Measurements from ENCODE around the gene IGSF6. TPM values are rescaled to one million over a fixed set of nuclear protein-coding genes. Genes with fewer than 3 reads are reported as not detected.

The IGSF6 gene
- total and polyA plus RNA-seq, 2 donors (not counting 1 experiment from before 2014, with no cell fraction given), result 0.33 to 1.3 TPM

DNA sequence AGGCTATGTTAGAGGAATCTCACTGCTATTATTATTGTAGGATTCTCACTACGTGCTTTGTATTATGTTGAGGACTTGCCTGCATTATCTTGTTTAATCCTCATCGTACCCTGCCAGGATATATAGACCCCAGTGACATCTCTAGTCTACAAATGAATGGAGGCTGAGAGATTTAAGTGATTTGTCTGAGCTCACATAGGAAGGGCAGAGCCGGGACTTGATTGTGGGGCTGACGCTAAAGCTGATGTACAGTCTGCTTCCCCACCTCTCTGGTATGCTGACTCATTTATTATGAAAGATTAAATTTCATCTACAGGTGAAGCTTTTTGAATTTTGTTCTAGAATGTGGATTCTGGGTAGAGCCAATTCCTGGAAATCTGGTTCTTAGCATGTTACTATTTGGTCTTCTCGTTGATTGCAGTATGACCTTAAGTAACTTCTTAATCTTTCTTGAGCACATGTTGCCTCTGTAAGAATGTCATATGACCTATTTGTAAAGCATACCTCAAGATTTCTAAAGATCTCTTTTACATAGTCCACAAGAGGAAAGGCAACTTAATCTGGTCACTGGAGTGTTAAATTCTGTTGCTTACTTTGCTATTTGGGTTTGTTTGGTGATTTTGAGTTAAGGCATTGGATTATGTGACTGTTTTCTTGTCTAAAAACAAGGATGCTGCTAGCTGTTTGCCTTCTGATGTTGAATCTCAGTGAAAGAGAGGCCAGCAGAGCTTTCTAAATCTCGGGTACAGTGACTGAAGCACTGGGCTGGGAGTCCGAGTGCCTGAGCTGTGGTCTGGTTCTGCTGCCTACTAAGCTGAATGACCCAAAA, 40.6 kb downstream of the IGSF6 start:
- ATAC-seq (ENCODE audit: low read depth) (no peak), DNase-seq (no peak)
- TF ChIP-seq EZH2 (IDR thresholded peaks at IDR 0.05; ENCODE audit: borderline replicate concordance, insufficient read depth, low read depth, low read length, poor library complexity, severe bottlenecking), result no peak
- TF ChIP-seq, protein P1, sequence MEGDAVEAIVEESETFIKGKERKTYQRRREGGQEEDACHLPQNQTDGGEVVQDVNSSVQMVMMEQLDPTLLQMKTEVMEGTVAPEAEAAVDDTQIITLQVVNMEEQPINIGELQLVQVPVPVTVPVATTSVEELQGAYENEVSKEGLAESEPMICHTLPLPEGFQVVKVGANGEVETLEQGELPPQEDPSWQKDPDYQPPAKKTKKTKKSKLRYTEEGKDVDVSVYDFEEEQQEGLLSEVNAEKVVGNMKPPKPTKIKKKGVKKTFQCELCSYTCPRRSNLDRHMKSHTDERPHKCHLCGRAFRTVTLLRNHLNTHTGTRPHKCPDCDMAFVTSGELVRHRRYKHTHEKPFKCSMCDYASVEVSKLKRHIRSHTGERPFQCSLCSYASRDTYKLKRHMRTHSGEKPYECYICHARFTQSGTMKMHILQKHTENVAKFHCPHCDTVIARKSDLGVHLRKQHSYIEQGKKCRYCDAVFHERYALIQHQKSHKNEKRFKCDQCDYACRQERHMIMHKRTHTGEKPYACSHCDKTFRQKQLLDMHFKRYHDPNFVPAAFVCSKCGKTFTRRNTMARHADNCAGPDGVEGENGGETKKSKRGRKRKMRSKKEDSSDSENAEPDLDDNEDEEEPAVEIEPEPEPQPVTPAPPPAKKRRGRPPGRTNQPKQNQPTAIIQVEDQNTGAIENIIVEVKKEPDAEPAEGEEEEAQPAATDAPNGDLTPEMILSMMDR (IDR thresholded peaks at IDR 0.05), result no peak
- Histone ChIP-seq H3K4me3 (ENCODE audit: control extremely low read depth in 1 of 5, extremely low read depth in 1 of 5, insufficient read depth in 1 of 5, low read depth in 2 of 5, low read length in 4 of 5) (no peak overlapping the region), H3K9me3 (ENCODE audit: control extremely low read depth in 1 of 3, control insufficient read depth in 2 of 3, insufficient read depth in 1 of 3, low read length in 2 of 3) (no peaks in the 10 kb centered on the region), H3K9ac (ENCODE audit: low read length) (no peak overlapping the region), H3K4me2 (replicated peaks; ENCODE audit: low read depth, low read length, poor library complexity, severe bottlenecking) (no peak overlapping the region), H3K36me3 (replicated peaks in 1 of 2; ENCODE audit: control extremely low read depth in 1 of 2, control insufficient read depth in 1 of 2, extremely low read depth in 1 of 2, insufficient read depth in 2 of 2, low read length in 1 of 2) (peaks cover 0 to 13% of the 10 kb centered on the region in 2 experiments), H3K4me1 (ENCODE audit: control insufficient read depth in 2 of 2, insufficient read depth in 2 of 2, low read length in 2 of 2) (peaks cover 31 to 34% of the 10 kb centered on the region in 2 donors), H3K79me2 (ENCODE audit: control insufficient read depth, insufficient read depth, low read length) (peaks cover 99% of the 10 kb centered on the region), H3K27me3 (replicated peaks in 1 of 4; ENCODE audit: control extremely low read depth in 1 of 4, control insufficient read depth in 3 of 4, insufficient read depth in 4 of 4, low read length in 3 of 4) (no peaks in the 10 kb centered on the region), H4K20me1 (ENCODE audit: control insufficient read depth, insufficient read depth, low read length, poor library complexity, severe bottlenecking) (peaks cover 73% of the 10 kb centered on the region), H3K27ac (ENCODE audit: low read length in 2 of 2) (no peak overlapping the region), H2AFZ (ENCODE audit: insufficient read depth, low read depth, low read length, poor library complexity, severe bottlenecking) (no peak overlapping the region)
- POLR2A ChIA-PET, result no interaction called here
- Mint-ChIP-seq H3K4me3 (no peak overlapping the region), H3K27ac (no peak overlapping the region), H3K9me3 (ENCODE audit: insufficient read depth) (no peaks in the 10 kb centered on the region), H3K4me1 (peaks cover 58% of the 10 kb centered on the region), H3K27me3 (no peaks in the 10 kb centered on the region)
- CTCF ChIA-PET, result no interaction called here
- 70% methylated on average over 2 of the region's 7 CpGs for WGBS (ENCODE audit: insufficient coverage)
- intact Hi-C loops (cut with micrococcal nuclease), result no loop called here

DNA sequence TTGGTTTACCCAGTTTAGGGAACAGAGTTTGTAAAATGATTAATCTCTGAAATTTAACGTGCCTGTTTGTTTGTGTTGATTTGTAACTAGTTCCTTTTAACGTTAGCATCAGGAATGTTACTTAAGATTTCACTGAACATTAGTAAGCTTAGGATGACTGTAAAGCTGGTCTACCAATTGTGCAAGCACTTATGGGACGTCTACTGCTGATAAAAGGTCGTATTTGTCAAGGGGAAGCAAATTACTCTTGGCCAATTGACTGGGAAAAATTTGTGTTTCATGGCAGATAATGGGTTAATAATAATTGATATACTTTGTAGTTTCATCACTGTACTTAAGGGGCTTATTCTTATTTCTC, 41.2 kb downstream of the IGSF6 start:
- Mint-ChIP-seq H3K4me3 (no peak overlapping the region), H3K4me1 (peaks cover 56% of the 10 kb centered on the region), H3K27me3 (no peaks in the 10 kb centered on the region), H3K9me3 (ENCODE audit: insufficient read depth) (no peaks in the 10 kb centered on the region), H3K27ac (no peak overlapping the region)
- Histone ChIP-seq H3K9me3 (ENCODE audit: control extremely low read depth in 1 of 3, control insufficient read depth in 2 of 3, insufficient read depth in 1 of 3, low read length in 2 of 3) (no peaks in the 10 kb centered on the region), H3K4me1 (ENCODE audit: control insufficient read depth in 2 of 2, insufficient read depth in 2 of 2, low read length in 2 of 2) (peaks cover 30 to 32% of the 10 kb centered on the region in 2 donors), H3K4me3 (ENCODE audit: control extremely low read depth in 1 of 5, extremely low read depth in 1 of 5, insufficient read depth in 1 of 5, low read depth in 2 of 5, low read length in 4 of 5) (no peak overlapping the region), H2AFZ (ENCODE audit: insufficient read depth, low read depth, low read length, poor library complexity, severe bottlenecking) (no peak overlapping the region), H3K36me3 (replicated peaks in 1 of 2; ENCODE audit: control extremely low read depth in 1 of 2, control insufficient read depth in 1 of 2, extremely low read depth in 1 of 2, insufficient read depth in 2 of 2, low read length in 1 of 2) (peaks cover 0 to 13% of the 10 kb centered on the region in 2 experiments), H3K27me3 (replicated peaks in 1 of 4; ENCODE audit: control extremely low read depth in 1 of 4, control insufficient read depth in 3 of 4, insufficient read depth in 4 of 4, low read length in 3 of 4) (no peaks in the 10 kb centered on the region), H3K9ac (ENCODE audit: low read length) (no peak overlapping the region), H4K20me1 (ENCODE audit: control insufficient read depth, insufficient read depth, low read length, poor library complexity, severe bottlenecking) (peaks cover 67% of the 10 kb centered on the region), H3K79me2 (ENCODE audit: control insufficient read depth, insufficient read depth, low read length) (peaks cover 99% of the 10 kb centered on the region), H3K4me2 (replicated peaks; ENCODE audit: low read depth, low read length, poor library complexity, severe bottlenecking) (no peak overlapping the region), H3K27ac (ENCODE audit: low read length in 2 of 2) (no peak overlapping the region)
- intact Hi-C loops (cut with micrococcal nuclease), result no loop called here
- DNase-seq, result no peak
- ChIA-PET CTCF (interaction anchor here (1.1 kb wide), 1 partner anchor 46 kb away, joined by 4 read pairs; no protein-coding TSS in a partner anchor), POLR2A (no interaction called here)
- TF ChIP-seq, protein P1 (IDR thresholded peaks at IDR 0.05), result no peak
- no peak for TF ChIP-seq EZH2 (IDR thresholded peaks at IDR 0.05; ENCODE audit: borderline replicate concordance, insufficient read depth, low read depth, low read length, poor library complexity, severe bottlenecking)
- WGBS (ENCODE audit: insufficient coverage), result 94% methylated on average over 2 of the region's 4 CpGs
- no peak for ATAC-seq (ENCODE audit: low read depth)

All from B cell (primary cell).